Measurements from ENCODE around the gene PSKH1. TPM values are rescaled to one million over a fixed set of nuclear protein-coding genes. Genes with fewer than 3 reads are reported as not detected.

The PSKH1 gene
- total and polyA plus RNA-seq, 9 of the 15 experiments (the other 6 are each of a cell fraction or from before 2014, with no cell fraction given), result 0.96 to 20.9 (median 9.4) TPM

DNA sequence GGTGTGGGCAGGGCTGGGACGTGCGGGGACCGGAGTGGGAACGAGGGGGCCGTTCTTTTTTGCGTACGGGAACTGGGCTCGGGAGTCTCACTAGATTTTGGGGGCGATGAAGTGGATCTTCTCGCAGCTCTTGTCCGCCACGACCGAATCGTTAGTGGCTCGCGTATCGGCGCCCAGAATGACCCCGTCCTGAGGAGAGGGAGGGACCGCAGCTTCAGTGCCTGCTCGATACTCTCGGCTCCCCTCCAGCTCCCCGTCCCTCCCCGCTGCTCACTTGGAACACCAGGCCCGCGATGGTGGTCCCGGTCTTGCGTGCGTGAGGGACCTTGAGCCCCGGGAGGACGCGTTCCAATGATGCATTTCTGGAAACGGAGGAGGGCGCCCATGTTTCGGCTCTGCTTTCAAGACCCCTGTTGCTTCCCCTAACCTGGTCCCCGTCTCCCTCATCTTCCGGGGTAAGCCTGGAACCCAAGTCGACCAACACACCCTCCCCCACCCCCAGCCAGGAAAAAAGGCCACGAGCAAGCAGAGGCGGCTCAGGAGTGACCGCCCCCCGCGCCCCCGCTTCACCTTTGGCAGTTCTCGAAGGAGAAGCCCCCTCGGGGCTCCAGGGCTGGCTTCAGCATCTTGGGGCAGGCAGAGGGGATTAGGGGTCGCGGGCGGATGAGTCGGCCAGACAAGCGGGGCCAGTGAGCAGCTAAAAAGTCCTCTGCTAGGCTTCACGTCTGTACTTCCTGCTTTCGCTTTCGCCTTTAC, 43.2 kb downstream of the PSKH1 start, which contains the start of gene PSMB10 (continued):
- TF ChIP-seq, protein P1, sequence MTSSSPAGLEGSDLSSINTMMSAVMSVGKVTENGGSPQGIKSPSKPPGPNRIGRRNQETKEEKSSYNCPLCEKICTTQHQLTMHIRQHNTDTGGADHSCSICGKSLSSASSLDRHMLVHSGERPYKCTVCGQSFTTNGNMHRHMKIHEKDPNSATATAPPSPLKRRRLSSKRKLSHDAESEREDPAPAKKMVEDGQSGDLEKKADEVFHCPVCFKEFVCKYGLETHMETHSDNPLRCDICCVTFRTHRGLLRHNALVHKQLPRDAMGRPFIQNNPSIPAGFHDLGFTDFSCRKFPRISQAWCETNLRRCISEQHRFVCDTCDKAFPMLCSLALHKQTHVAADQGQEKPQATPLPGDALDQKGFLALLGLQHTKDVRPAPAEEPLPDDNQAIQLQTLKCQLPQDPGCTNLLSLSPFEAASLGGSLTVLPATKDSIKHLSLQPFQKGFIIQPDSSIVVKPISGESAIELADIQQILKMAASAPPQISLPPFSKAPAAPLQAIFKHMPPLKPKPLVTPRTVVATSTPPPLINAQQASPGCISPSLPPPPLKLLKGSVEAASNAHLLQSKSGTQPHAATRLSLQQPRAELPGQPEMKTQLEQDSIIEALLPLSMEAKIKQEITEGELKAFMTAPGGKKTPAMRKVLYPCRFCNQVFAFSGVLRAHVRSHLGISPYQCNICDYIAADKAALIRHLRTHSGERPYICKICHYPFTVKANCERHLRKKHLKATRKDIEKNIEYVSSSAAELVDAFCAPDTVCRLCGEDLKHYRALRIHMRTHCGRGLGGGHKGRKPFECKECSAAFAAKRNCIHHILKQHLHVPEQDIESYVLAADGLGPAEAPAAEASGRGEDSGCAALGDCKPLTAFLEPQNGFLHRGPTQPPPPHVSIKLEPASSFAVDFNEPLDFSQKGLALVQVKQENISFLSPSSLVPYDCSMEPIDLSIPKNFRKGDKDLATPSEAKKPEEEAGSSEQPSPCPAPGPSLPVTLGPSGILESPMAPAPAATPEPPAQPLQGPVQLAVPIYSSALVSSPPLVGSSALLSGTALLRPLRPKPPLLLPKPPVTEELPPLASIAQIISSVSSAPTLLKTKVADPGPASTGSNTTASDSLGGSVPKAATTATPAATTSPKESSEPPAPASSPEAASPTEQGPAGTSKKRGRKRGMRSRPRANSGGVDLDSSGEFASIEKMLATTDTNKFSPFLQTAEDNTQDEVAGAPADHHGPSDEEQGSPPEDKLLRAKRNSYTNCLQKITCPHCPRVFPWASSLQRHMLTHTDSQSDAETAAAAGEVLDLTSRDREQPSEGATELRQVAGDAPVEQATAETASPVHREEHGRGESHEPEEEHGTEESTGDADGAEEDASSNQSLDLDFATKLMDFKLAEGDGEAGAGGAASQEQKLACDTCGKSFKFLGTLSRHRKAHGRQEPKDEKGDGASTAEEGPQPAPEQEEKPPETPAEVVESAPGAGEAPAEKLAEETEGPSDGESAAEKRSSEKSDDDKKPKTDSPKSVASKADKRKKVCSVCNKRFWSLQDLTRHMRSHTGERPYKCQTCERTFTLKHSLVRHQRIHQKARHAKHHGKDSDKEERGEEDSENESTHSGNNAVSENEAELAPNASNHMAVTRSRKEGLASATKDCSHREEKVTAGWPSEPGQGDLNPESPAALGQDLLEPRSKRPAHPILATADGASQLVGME (CRISPR knock-in tag; IDR thresholded peaks at IDR 0.05), result 0 out of 2 replicates have a peak, but pooled peaks have one; percentile 7
- TF ChIP-seq POLR2B (IDR thresholded peaks at IDR 0.05; ENCODE audit: low read depth, partially characterized antibody) (no peak), EGR1 (conservative IDR thresholded peaks at IDR 0.05) (peak; percentile 71), ELF1 (tag; IDR thresholded peaks at IDR 0.05) (peak; percentile 73), ZNF444 (CRISPR knock-in tag; IDR thresholded peaks at IDR 0.05) (no peak), ZFX (CRISPR knock-in tag; IDR thresholded peaks at IDR 0.05) (peak; percentile 18; the same call in 1 of the 2 replicates), ARNT (IDR thresholded peaks at IDR 0.05) (no peak), ELF2 (CRISPR knock-in tag; IDR thresholded peaks at IDR 0.05) (peak; percentile 26; the same call in 1 of the 2 replicates), PRMT5 (CRISPR knock-in tag; IDR thresholded peaks at IDR 0.05) (0 out of 2 replicates have a peak, but pooled peaks have one; percentile 15), PML (IDR thresholded peaks at IDR 0.05; ENCODE audit: low read length) (peak; percentile 2; the same call in 1 of the 2 replicates), STAG1 (CRISPR knock-in tag; IDR thresholded peaks at IDR 0.05; ENCODE audit: borderline replicate concordance) (0 out of 2 replicates have a peak, but pooled peaks have one; percentile 22)
- TF ChIP-seq, protein P2, sequence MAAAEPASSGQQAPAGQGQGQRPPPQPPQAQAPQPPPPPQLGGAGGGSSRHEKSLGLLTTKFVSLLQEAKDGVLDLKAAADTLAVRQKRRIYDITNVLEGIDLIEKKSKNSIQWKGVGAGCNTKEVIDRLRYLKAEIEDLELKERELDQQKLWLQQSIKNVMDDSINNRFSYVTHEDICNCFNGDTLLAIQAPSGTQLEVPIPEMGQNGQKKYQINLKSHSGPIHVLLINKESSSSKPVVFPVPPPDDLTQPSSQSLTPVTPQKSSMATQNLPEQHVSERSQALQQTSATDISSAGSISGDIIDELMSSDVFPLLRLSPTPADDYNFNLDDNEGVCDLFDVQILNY (CRISPR knock-in tag; IDR thresholded peaks at IDR 0.05), result peak; percentile 67; the same call in 1 of the 2 replicates
- TF ChIP-seq, protein P3, sequence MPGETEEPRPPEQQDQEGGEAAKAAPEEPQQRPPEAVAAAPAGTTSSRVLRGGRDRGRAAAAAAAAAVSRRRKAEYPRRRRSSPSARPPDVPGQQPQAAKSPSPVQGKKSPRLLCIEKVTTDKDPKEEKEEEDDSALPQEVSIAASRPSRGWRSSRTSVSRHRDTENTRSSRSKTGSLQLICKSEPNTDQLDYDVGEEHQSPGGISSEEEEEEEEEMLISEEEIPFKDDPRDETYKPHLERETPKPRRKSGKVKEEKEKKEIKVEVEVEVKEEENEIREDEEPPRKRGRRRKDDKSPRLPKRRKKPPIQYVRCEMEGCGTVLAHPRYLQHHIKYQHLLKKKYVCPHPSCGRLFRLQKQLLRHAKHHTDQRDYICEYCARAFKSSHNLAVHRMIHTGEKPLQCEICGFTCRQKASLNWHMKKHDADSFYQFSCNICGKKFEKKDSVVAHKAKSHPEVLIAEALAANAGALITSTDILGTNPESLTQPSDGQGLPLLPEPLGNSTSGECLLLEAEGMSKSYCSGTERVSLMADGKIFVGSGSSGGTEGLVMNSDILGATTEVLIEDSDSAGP (CRISPR knock-in tag; IDR thresholded peaks at IDR 0.05), result 0 out of 2 replicates have a peak, but pooled peaks have one; percentile 30
- TF ChIP-seq, protein P4, sequence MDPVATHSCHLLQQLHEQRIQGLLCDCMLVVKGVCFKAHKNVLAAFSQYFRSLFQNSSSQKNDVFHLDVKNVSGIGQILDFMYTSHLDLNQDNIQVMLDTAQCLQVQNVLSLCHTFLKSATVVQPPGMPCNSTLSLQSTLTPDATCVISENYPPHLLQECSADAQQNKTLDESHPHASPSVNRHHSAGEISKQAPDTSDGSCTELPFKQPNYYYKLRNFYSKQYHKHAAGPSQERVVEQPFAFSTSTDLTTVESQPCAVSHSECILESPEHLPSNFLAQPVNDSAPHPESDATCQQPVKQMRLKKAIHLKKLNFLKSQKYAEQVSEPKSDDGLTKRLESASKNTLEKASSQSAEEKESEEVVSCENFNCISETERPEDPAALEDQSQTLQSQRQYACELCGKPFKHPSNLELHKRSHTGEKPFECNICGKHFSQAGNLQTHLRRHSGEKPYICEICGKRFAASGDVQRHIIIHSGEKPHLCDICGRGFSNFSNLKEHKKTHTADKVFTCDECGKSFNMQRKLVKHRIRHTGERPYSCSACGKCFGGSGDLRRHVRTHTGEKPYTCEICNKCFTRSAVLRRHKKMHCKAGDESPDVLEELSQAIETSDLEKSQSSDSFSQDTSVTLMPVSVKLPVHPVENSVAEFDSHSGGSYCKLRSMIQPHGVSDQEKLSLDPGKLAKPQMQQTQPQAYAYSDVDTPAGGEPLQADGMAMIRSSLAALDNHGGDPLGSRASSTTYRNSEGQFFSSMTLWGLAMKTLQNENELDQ (CRISPR knock-in tag; IDR thresholded peaks at IDR 0.05; ENCODE audit: borderline replicate concordance), result 0 out of 2 replicates have a peak, but pooled peaks have one; percentile 55
